GM12875 (cell line): ENCODE results near the gene NCK2.

Experiments
- H3K4me3 ChIP-seq: one replicate; pipeline ENCODE4 v1.5.1; 2011; ENCODE audit warnings: low read depth, low read length, control low read depth
- CTCF ChIP-seq: IDR thresholded peaks from 2 replicates; pipeline ENCODE4 v1.5.1; 2011; ENCODE audit warnings: low read depth, mild to moderate bottlenecking, control low read depth, inconsistent platforms, low read length, moderate library complexity, borderline replicate concordance; ENCODE audit not compliant: insufficient read depth

The NCK2 gene

GRCh38 chr2:105904938-105905337 is 160.2 kb downstream of the NCK2 start:
- no peak overlapping the region for H3K4me3 ChIP-seq
- no peak for TF ChIP-seq CTCF

- no peak overlapping the region for H3K4me3 ChIP-seq
- no peak for TF ChIP-seq CTCF
Measured at GRCh38 chr2:105906481-105906880, 161.8 kb downstream of the NCK2 start.

- H3K4me3 ChIP-seq = no peak overlapping the region
- TF ChIP-seq CTCF = no peak
Measured at GRCh38 chr2:105907184-105907583, 162.5 kb downstream of the NCK2 start.

- TF ChIP-seq CTCF = no peak
- H3K4me3 ChIP-seq = no peak overlapping the region
Measured at GRCh38 chr2:105909215-105909614, 164.5 kb downstream of the NCK2 start.

DNA sequence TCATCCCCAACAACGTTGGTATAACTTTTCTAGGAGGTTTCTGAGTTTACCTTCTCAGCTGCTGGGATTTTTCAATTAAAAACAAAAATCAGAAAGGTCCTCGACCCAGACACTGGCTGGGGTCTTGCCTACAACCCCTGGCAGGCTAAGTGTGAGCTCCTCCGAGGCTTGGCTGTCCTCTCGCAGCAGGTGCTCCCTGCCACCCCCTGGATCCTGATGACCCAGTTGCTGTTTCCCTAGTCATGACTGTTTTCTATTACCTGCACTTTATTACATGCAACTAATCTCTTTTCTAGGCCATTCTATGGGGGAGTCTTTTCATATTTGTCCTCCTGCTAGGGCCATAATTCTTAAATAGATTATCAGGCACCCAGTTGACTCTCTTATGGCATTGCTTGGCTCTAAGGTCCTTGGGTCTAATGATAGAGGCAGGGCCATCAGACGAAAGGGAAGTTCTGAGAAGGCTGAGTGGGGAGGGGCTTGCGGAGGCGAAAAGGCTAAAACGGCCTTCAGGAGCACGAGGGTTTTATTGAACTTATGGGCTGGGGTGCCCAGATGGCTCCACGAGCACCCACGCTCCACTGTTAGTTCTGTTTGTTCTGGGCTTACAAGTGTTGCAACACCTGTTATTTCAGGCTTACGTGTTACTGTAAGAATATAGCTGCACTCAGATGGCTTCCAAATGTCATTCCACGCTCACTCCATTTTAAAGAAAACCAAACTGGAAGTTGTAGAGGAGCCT is 166.0 kb downstream of the NCK2 start:
- TF ChIP-seq CTCF = no peak
- no peak overlapping the region for H3K4me3 ChIP-seq

DNA sequence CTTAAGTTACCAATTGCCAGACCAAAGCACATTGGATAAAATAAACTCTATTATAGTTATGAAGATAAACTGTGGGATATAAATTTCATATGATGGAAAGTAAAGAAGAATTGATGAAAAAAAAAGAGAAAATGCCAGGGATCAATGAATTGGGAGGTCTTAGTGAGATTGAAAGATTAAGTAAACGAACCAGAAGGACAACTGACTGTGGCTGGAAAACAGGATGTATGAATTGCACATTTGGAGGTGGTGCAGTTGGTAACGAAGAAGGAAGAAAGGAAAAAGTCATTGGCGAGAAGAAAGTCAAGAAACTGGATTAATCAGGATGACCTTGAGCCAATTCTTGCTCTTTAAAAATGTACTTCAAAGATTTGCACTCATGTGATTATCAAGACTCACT is 166.7 kb downstream of the NCK2 start:
- TF ChIP-seq CTCF = no peak
- H3K4me3 ChIP-seq = no peak overlapping the region

- TF ChIP-seq CTCF = no peak
- H3K4me3 ChIP-seq = no peak overlapping the region
Measured at GRCh38 chr2:105912081-105912480, 167.4 kb downstream of the NCK2 start.
